HepG2 (cell line): ENCODE measurements around the gene PEMT. TPM values are rescaled to one million over a fixed set of nuclear protein-coding genes. Genes with fewer than 3 reads are reported as not detected.

Experiments used
- ATRX ChIP-seq: sonication (generic); formaldehyde crosslinking; IDR thresholded peaks from 2 replicates; pipeline ENCODE4 v1.4.0; 2020; ENCODE audit warnings: missing genetic modification reagents, borderline replicate concordance
- GZF1 ChIP-seq: sonication (generic); formaldehyde crosslinking; IDR thresholded peaks from 2 replicates; pipeline ENCODE4 v1.5.1; 2020; ENCODE audit warnings: mild to moderate bottlenecking, missing genetic modification reagents
- HNF1A ChIP-seq, 2 experiments: sonication (generic) in 1 of 2; formaldehyde crosslinking in 1 of 2; IDR thresholded peaks; 2 replicates each; pipeline versions ENCODE4 v1.4.0 to v1.6.1; 2016 to 2020; ENCODE audit warnings: borderline replicate concordance in 1 of 2, low read depth in 1 of 2, mild to moderate bottlenecking in 1 of 2, missing genetic modification reagents in 1 of 2
- KDM5A ChIP-seq: fragments of 200-600 bp; sonication (generic); IDR thresholded peaks from 2 replicates; pipeline ENCODE4 v1.7.0; 2018; ENCODE audit warnings: antibody characterized with exemption, mild to moderate bottlenecking, low read length, borderline replicate concordance
- MAFG ChIP-seq: sonication (generic); formaldehyde crosslinking; IDR thresholded peaks from 2 replicates; pipeline ENCODE4 v1.5.1; 2020; ENCODE audit warnings: mild to moderate bottlenecking, missing genetic modification reagents
- NR0B2 ChIP-seq: sonication (generic); formaldehyde crosslinking; IDR thresholded peaks from 2 replicates; pipeline ENCODE4 v1.4.0; 2020; ENCODE audit warnings: mild to moderate bottlenecking, missing genetic modification reagents
- PPARG ChIP-seq: conservative IDR thresholded peaks from 2 replicates; pipeline ENCODE4 v1.6.1; 2016; ENCODE audit warnings: missing biosample characterization, missing genetic modification reagents
- PRMT3 ChIP-seq: sonication (generic); formaldehyde crosslinking; IDR thresholded peaks from 2 replicates; pipeline ENCODE4 v1.8.1; 2022; ENCODE audit warnings: low read depth, mild to moderate bottlenecking, moderate library complexity, missing genetic modification reagents, borderline replicate concordance
- TFDP2 ChIP-seq: sonication (generic); formaldehyde crosslinking; IDR thresholded peaks from 2 replicates; pipeline ENCODE4 v1.4.0; 2020; ENCODE audit warnings: missing genetic modification reagents
- XBP1 ChIP-seq: sonication (generic); formaldehyde crosslinking; IDR thresholded peaks from 2 replicates; pipeline ENCODE4 v1.5.0; 2020; ENCODE audit warnings: missing genetic modification reagents
- ZBTB20 ChIP-seq: sonication (generic); formaldehyde crosslinking; IDR thresholded peaks from 2 replicates; pipeline ENCODE4 v1.8.1; 2023; ENCODE audit warnings: missing genetic modification reagents, low read depth, mild to moderate bottlenecking, borderline replicate concordance
- ZNF354B ChIP-seq: sonication (generic); formaldehyde crosslinking; IDR thresholded peaks from 2 replicates; pipeline ENCODE4 v1.8.0; 2022; ENCODE audit warnings: mild to moderate bottlenecking, missing genetic modification reagents
- ZNF362 ChIP-seq: sonication (generic); formaldehyde crosslinking; IDR thresholded peaks from 2 replicates; pipeline ENCODE4 v1.4.0; 2020; ENCODE audit warnings: missing genetic modification reagents, mild to moderate bottlenecking, borderline replicate concordance
- ZNF678 ChIP-seq: sonication (generic); formaldehyde crosslinking; IDR thresholded peaks from 2 replicates; pipeline ENCODE4 v1.4.0; 2020; ENCODE audit warnings: mild to moderate bottlenecking, missing genetic modification reagents
- ZNF776 ChIP-seq: sonication (generic); formaldehyde crosslinking; IDR thresholded peaks from 2 replicates; pipeline ENCODE4 v1.4.0; 2020; ENCODE audit warnings: mild to moderate bottlenecking, missing genetic modification reagents
- ZNF839 ChIP-seq: sonication (generic); formaldehyde crosslinking; IDR thresholded peaks from 2 replicates; pipeline ENCODE4 v1.4.0; 2020; ENCODE audit warnings: missing genetic modification reagents, mild to moderate bottlenecking, borderline replicate concordance
- ZNF878 ChIP-seq: sonication (generic); formaldehyde crosslinking; IDR thresholded peaks from 2 replicates; pipeline ENCODE4 v1.8.1; 2023; ENCODE audit warnings: mild to moderate bottlenecking, missing genetic modification reagents, moderate library complexity
- polyA plus RNA-seq, 8 experiments: library from polyadenylated mRNA; depleted of rRNA in 3 of 8; stranded (reverse) in 7 of 8; unstranded in 1 of 8; fragments of >200 nt; fragmentation: Illumina TruSeq in 4 of 8; extraction: Trizol in 4 of 8; gene quantifications; 2 replicates each; pipeline versions ENCODE4 v1.2.1 to v1.2.3, GENCODE V29; 2011 to 2016; ENCODE audit warnings: low read depth in 4 of 8, missing spikeins in 1 of 8, mixed read lengths in 1 of 8; ENCODE audit not compliant: insufficient read depth in 1 of 8
- total RNA-seq, 5 experiments: library from RNA; depleted of rRNA; stranded (reverse); fragments of >200 nt; fragmentation: Illumina TruSeq; extraction: Trizol; gene quantifications; 2 replicates each; pipeline ENCODE4 v1.2.3, GENCODE V29; 2016; ENCODE audit warnings: low read depth in 1 of 5

The PEMT gene
- total and polyA plus RNA-seq, 2 of the 13 experiments (the other 11 are each of a cell fraction or from before 2014, with no cell fraction given), result 31.7 to 43.6 TPM

GRCh38 chr17:17462048-17462824 is 129.3 kb downstream of the PEMT start (continued):
- 0 out of 2 replicates have a peak, but pooled peaks have one; percentile 13 for TF ChIP-seq PPARG
- TF ChIP-seq MAFG (CRISPR knock-in tag), result no peak
- TF ChIP-seq ZNF362 (CRISPR knock-in tag), result no peak
- TF ChIP-seq NR0B2 (CRISPR knock-in tag), result no peak
- no peak for TF ChIP-seq XBP1 (CRISPR knock-in tag)
- 0 out of 2 replicates have a peak, but pooled peaks have one; percentile 70 for TF ChIP-seq ZNF878 (CRISPR knock-in tag)
- TF ChIP-seq PRMT3 (CRISPR knock-in tag), result no peak
- no peak for TF ChIP-seq GZF1 (CRISPR knock-in tag)
- peak; percentile 37; the same call in 1 of the 2 replicates for TF ChIP-seq TFDP2 (CRISPR knock-in tag)
- TF ChIP-seq ZNF839 (CRISPR knock-in tag), result no peak
- no peak for TF ChIP-seq ZNF776 (CRISPR knock-in tag)
- TF ChIP-seq ZNF354B, result no peak
- TF ChIP-seq KDM5A, result no peak
- TF ChIP-seq ATRX (CRISPR knock-in tag), result no peak
- TF ChIP-seq HNF1A (IDR thresholded peaks at IDR 0.05; ENCODE audit: low read depth), result peak; percentile 45; the same call in 1 of the 2 replicates
- TF ChIP-seq HNF1A (CRISPR knock-in tag; IDR thresholded peaks at IDR 0.05; ENCODE audit: borderline replicate concordance), result no peak
- TF ChIP-seq ZNF678 (CRISPR knock-in tag), result no peak
- no peak for TF ChIP-seq ZBTB20 (CRISPR knock-in tag)
